ENCODE results near the gene RESF1.
"Not testable (repeated sequence)": the region's sequence is repeated elsewhere in the genome, so short reads cannot be mapped to it uniquely, and the experiment has no call there.

The RESF1 gene

DNA sequence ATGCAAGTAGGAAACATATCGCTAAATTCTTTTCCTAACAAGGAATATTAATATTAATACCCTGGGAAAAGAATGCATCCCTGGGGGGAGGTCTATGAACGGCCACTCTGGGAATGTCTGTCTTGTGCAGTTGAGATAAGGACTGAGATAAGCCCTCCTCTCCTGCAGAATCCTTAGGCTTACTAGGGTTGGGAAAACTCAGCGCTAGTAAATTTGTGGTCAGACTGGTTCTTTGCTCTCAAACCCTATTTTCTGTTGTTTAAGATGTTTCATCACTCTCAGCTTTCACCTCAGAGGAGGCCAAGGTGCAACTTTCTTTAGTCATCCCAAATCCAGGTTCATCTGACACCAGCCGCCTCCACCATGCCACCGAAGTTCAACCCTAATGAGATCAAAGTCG lies 11.2 kb upstream of the RESF1 start:
- no peak overlapping the region for H3K4me3 ChIP-seq (ENCODE audit: insufficient read depth, low read depth, low read length)
- WGBS, 2 experiments = 90 to 93% methylated on average over 5 to 6 of the region's 6 CpGs
- H3K36me3 ChIP-seq (ENCODE audit: control insufficient read depth, insufficient read depth, low read length) = no peaks in the 10 kb centered on the region
- H3K9me3 ChIP-seq (ENCODE audit: control insufficient read depth, low read length) = no peaks in the 10 kb centered on the region
- H3K4me1 ChIP-seq (ENCODE audit: control insufficient read depth, insufficient read depth, low read length) = no peaks in the 10 kb centered on the region
- H3K27ac ChIP-seq (ENCODE audit: insufficient read depth, low read depth, low read length, poor library complexity, severe bottlenecking) = no peak overlapping the region
- H3K27me3 ChIP-seq (ENCODE audit: control insufficient read depth, insufficient read depth, low read length, poor library complexity, severe bottlenecking) = no peaks in the 10 kb centered on the region

DNA sequence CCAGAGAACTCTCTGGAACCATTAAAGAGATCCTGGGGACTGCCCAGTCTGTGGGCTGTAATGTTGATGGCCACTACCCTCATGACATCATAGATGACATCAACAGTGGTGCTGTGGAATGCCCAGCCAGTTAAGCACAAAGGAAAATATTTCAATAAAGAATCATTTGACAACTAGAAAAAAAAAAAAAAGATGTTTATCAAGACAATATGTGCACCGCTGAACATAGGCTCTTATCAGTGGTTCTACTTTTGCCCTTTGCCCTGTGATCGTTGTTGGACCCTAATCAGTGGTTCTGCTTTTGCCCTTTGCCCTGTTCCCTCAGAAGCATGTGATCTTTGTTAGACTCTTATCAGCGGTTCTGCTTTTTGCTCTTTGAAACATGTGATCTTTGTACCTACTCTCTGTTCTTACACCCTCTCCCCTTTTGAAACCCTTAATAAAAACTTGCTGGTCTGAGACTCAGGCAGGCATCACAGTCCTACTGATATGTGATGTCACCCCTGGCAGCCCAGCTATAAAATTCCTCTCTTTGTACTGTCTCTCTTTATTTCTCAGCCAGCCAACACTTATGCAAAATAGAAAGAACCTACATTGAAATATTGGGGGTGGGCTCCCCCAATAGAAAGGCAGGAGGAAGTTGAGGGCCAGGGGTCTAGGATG lies 10.4 kb upstream of the RESF1 start:
- WGBS, 2 experiments = 93% methylated on average over 3 of the region's 3 CpGs
- H3K4me3 ChIP-seq (ENCODE audit: insufficient read depth, low read depth, low read length) = not testable (repeated sequence)

DNA sequence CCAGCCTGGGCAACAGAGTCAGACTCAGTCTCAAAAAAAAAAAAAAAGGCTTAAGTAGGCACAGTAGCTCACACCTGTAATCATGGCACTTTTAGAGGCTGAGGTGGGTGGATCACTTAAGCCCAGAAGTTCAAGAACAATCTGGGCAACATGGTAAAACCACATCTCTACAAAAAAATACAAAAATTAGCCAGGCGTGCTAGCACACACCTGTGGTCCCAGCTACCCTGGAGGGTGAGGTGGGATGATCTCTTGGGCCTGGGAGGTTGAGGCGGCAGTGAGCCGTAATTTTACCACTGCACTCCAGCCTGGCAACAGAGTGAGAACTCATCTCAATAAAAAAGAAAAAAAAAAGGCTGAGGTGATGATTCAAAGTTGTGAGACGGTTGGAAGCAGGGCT lies 9.1 kb upstream of the RESF1 start:
- Histone ChIP-seq H3K36me3 (ENCODE audit: control insufficient read depth, insufficient read depth, low read length) (no peaks in the 10 kb centered on the region), H3K27ac (ENCODE audit: insufficient read depth, low read depth, low read length, poor library complexity, severe bottlenecking) (no peak overlapping the region), H3K4me1 (ENCODE audit: control insufficient read depth, insufficient read depth, low read length) (no peaks in the 10 kb centered on the region), H3K4me3 (ENCODE audit: insufficient read depth, low read depth, low read length) (no peak overlapping the region), H3K27me3 (ENCODE audit: control insufficient read depth, insufficient read depth, low read length, poor library complexity, severe bottlenecking) (no peaks in the 10 kb centered on the region), H3K9me3 (ENCODE audit: control insufficient read depth, low read length) (no peaks in the 10 kb centered on the region)
- 88 to 94% methylated on average over 4 of the region's 4 CpGs for WGBS, 2 experiments

More for the DNA sequence above, 10.4 kb upstream of the RESF1 start:
- H3K9me3 ChIP-seq (ENCODE audit: control insufficient read depth, low read length); H3K36me3 ChIP-seq (ENCODE audit: control insufficient read depth, insufficient read depth, low read length); H3K4me1 ChIP-seq (ENCODE audit: control insufficient read depth, insufficient read depth, low read length); H3K27me3 ChIP-seq (ENCODE audit: control insufficient read depth, insufficient read depth, low read length, poor library complexity, severe bottlenecking); H3K27ac ChIP-seq (ENCODE audit: insufficient read depth, low read depth, low read length, poor library complexity, severe bottlenecking): not testable (repeated sequence)

DNA sequence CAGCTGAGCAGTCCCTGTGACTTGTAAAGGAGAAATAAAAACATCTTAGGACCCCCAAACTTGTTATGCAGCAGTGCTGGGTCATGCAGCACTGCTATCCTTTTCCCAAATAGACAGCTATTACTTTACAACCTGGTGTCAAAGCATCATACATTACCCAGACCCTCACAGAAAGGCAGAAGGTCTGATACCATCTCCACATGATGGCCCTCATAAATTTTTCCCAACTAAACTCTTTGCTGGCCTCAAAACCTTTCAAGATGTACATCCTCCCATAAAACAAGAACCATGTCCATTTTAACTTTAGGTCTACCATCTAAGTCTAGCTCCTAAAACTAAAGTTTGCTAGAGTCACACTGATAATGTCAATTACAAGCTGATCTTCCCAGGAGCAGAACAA lies 8.7 kb upstream of the RESF1 start:
- Histone ChIP-seq H3K27ac (ENCODE audit: insufficient read depth, low read depth, low read length, poor library complexity, severe bottlenecking) (no peak overlapping the region), H3K9me3 (ENCODE audit: control insufficient read depth, low read length) (no peaks in the 10 kb centered on the region), H3K4me3 (ENCODE audit: insufficient read depth, low read depth, low read length) (no peak overlapping the region), H3K27me3 (ENCODE audit: control insufficient read depth, insufficient read depth, low read length, poor library complexity, severe bottlenecking) (no peaks in the 10 kb centered on the region), H3K36me3 (ENCODE audit: control insufficient read depth, insufficient read depth, low read length) (no peaks in the 10 kb centered on the region), H3K4me1 (ENCODE audit: control insufficient read depth, insufficient read depth, low read length) (no peaks in the 10 kb centered on the region)

DNA sequence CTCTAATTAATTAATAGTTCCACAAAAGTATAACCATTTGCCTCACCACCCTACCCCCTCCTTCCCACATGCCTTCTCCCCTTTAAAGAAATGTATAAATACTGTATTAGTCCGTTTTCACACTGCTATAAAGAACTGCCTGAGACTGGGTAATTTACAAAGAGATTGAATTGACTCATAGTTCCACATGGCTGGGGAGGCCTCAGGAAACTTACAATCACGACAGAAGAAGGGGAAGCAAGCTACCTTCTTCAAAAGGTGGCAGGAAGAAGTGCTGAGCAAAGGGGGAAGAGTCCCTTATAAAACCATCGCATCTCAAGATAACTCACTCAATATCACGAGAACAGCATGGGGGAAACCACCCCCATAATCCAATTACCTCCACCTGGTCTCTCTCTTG lies 8.2 kb upstream of the RESF1 start:
- no peak overlapping the region for H3K4me3 ChIP-seq (ENCODE audit: insufficient read depth, low read depth, low read length)
- H3K4me1 ChIP-seq (ENCODE audit: control insufficient read depth, insufficient read depth, low read length) = no peaks in the 10 kb centered on the region
- no peaks in the 10 kb centered on the region for H3K9me3 ChIP-seq (ENCODE audit: control insufficient read depth, low read length)
- no peak overlapping the region for H3K27ac ChIP-seq (ENCODE audit: insufficient read depth, low read depth, low read length, poor library complexity, severe bottlenecking)
- 64 to 80% methylated on average over 2 to 3 of the region's 4 CpGs for WGBS, 2 experiments
- no peaks in the 10 kb centered on the region for H3K27me3 ChIP-seq (ENCODE audit: control insufficient read depth, insufficient read depth, low read length, poor library complexity, severe bottlenecking)
- no peaks in the 10 kb centered on the region for H3K36me3 ChIP-seq (ENCODE audit: control insufficient read depth, insufficient read depth, low read length)

DNA sequence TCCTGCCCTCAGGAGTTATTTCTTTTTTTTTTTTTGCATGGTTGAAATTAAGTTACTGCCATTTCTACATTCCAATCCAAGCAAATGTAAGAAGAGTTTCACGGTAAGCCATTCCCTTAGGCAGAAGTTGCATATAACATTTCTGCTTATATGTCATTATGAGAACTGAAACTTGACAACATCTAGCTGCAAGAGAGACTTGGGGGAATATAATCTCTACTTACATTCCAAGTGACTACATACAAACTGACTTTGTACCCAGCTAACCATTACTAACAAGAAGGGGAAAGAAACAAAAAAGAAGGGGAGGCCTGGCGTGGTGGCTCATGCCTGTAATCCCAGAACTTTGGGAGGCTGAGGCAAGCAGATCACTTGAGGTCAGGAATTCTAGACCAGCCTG lies 7.3 kb upstream of the RESF1 start:
- Histone ChIP-seq H3K4me1 (ENCODE audit: control insufficient read depth, insufficient read depth, low read length) (no peaks in the 10 kb centered on the region), H3K27me3 (ENCODE audit: control insufficient read depth, insufficient read depth, low read length, poor library complexity, severe bottlenecking) (no peaks in the 10 kb centered on the region), H3K36me3 (ENCODE audit: control insufficient read depth, insufficient read depth, low read length) (no peaks in the 10 kb centered on the region), H3K4me3 (ENCODE audit: insufficient read depth, low read depth, low read length) (no peak overlapping the region), H3K27ac (ENCODE audit: insufficient read depth, low read depth, low read length, poor library complexity, severe bottlenecking) (no peak overlapping the region), H3K9me3 (ENCODE audit: control insufficient read depth, low read length) (no peaks in the 10 kb centered on the region)
- 98 to 100% methylated on average over 2 of the region's 2 CpGs for WGBS, 2 experiments

DNA sequence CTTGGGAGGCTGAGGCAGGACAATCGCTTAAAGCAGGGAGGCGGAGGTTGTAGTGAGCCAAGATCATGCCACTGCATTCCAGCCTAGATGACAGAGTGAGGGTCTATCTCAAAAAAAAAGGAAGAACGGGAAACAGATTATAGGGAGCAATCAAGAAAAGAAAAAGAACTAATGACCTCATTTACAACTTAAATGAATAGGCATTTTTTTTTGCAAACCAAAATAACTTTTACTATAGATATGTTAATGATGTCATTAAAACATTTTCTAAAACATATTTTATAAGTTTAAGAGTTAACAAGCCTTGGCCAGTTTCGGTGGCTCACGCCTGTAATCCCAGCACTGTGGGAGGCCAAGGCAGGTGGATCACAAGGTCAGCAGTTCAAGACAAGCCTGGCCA lies 6.8 kb upstream of the RESF1 start:
- Histone ChIP-seq H3K27me3 (ENCODE audit: control insufficient read depth, insufficient read depth, low read length, poor library complexity, severe bottlenecking) (no peaks in the 10 kb centered on the region), H3K36me3 (ENCODE audit: control insufficient read depth, insufficient read depth, low read length) (no peaks in the 10 kb centered on the region), H3K4me3 (ENCODE audit: insufficient read depth, low read depth, low read length) (no peak overlapping the region), H3K4me1 (ENCODE audit: control insufficient read depth, insufficient read depth, low read length) (no peaks in the 10 kb centered on the region), H3K27ac (ENCODE audit: insufficient read depth, low read depth, low read length, poor library complexity, severe bottlenecking) (no peak overlapping the region), H3K9me3 (ENCODE audit: control insufficient read depth, low read length) (no peaks in the 10 kb centered on the region)
- WGBS, 2 experiments = 89 to 94% methylated on average over 4 to 5 of the region's 5 CpGs

DNA sequence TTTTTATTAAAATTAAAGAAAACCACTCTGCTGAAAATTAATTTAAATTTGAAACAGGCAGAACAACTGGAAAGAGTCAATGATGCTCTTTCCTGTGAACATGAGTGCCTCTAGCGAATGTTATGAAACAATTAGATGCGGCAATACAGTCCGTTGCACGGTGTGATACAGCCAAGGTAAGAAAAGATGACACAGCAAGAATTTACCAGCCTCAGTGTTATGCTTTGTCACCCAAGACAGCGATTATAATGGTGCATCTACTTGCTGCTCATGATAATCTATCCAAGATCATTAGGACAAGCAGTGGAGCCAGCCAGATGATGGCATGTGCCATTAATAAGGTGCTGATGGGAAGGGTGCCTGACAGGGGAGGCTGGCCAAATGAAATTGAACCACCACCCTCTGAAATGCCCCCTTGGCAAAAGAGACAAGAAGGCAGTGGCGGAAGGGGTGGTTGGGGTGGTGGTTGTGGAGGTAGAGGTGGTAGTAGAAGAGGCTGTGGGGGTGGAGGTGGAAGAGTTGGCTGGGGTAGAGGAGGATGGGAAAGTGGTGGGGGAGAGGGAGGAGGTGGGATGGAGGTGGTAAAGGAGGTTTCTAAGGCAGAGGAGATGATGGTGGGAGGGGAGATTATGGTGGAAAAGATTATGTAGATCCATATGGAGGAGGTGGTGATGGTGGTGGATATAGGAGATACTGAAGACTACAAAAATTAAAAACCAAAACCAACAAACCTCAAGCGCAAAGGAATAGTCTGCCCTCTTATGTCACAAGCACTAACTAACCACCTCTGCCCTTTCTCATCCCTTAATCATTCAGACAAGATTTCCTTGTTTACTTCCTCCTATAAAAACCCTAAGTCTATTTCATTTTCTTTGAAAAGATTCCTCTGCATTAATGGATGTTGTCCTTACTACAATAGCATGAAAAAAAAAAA lies 4.0 kb upstream of the RESF1 start:
- Histone ChIP-seq H3K27me3 (ENCODE audit: control insufficient read depth, insufficient read depth, low read length, poor library complexity, severe bottlenecking) (peaks cover 4% of the 10 kb centered on the region), H3K4me1 (ENCODE audit: control insufficient read depth, insufficient read depth, low read length) (no peaks in the 10 kb centered on the region), H3K27ac (ENCODE audit: insufficient read depth, low read depth, low read length, poor library complexity, severe bottlenecking) (no peak overlapping the region), H3K4me3 (ENCODE audit: insufficient read depth, low read depth, low read length) (no peak overlapping the region), H3K9me3 (ENCODE audit: control insufficient read depth, low read length) (no peaks in the 10 kb centered on the region), H3K36me3 (ENCODE audit: control insufficient read depth, insufficient read depth, low read length) (no peaks in the 10 kb centered on the region)
- WGBS, 2 experiments = 96% methylated on average over 7 of the region's 7 CpGs

DNA sequence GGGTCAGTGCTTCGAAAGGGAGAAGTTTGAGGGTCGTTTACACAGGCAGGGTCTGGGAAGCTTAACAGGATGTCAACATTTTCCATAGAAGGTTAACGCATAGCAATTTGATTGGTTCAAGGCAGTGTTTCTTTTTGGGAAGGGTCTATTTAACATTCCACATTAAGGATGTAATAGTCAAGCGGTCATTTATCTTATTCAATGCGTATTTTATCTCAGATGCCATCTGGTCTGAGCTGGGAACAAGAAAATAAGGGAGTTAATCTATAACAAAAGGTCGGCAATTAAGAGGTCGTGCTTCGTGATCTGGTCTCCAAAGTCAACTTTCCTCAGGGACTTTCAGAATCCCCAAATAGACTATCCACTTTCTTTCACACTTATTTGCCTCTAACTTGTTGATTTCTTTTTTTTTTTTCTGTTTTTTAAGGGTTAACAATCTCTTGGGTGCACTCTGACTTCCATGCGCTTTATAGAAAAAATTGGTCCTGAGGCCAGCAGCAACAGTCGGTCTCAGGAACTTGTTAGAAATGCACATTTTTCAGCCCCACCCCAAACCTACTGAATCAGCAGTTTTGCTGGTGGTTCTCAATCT lies 550 bp upstream of the RESF1 start:
- no peaks in the 10 kb centered on the region for H3K36me3 ChIP-seq (ENCODE audit: control insufficient read depth, insufficient read depth, low read length)
- 40 to 44% methylated on average over 10 of the region's 10 CpGs for WGBS, 2 experiments

DNA sequence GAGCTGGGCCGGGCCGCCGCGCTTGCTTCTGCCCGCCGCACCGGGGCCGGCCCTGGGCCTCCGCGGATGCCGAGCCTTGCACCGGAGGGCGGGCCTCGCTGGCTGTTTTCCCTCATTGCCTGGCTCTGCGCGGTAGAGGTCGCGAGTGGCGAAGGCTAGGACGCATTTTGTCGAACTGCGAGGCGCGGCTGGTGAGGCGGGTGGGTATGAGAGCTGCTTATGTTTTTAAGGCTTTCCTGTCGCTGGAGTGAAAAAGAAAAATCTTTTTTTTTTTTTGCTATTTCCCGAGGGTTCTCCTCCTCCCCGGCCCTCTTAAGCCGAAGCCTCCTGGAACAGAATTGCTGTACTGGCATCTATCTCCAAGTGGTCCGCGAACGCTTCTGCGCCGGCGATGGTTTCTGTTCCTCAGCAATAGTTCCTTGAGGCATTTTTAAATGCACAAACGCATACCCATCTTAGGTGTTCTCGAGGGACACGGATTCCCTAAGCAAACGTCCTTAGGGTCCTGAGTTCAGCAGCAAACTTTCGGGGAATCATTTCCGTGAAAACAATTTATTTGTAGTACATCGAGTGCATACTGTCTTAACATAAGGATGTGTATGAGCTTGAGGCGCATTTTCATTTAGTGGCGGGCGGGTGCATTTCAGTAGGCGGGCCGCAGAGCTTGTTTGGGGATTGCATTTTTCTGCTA lies 631 bp downstream of the RESF1 start:
- Histone ChIP-seq H3K4me3 (ENCODE audit: insufficient read depth, low read depth, low read length) (peak overlapping the region; percentile 80), H3K27ac (ENCODE audit: insufficient read depth, low read depth, low read length, poor library complexity, severe bottlenecking) (peak overlapping the region; percentile 91), H3K9me3 (ENCODE audit: control insufficient read depth, low read length) (no peaks in the 10 kb centered on the region), H3K27me3 (ENCODE audit: control insufficient read depth, insufficient read depth, low read length, poor library complexity, severe bottlenecking) (peaks cover 4% of the 10 kb centered on the region), H3K36me3 (ENCODE audit: control insufficient read depth, insufficient read depth, low read length) (peaks cover 5% of the 10 kb centered on the region), H3K4me1 (ENCODE audit: control insufficient read depth, insufficient read depth, low read length) (peaks cover 11% of the 10 kb centered on the region)
- WGBS, 2 experiments = 0 to 1% methylated on average over 47 of the region's 47 CpGs

More for the DNA sequence above, 550 bp upstream of the RESF1 start:
- Histone ChIP-seq H3K27ac (ENCODE audit: insufficient read depth, low read depth, low read length, poor library complexity, severe bottlenecking) (peak overlapping the region; percentile 91), H3K27me3 (ENCODE audit: control insufficient read depth, insufficient read depth, low read length, poor library complexity, severe bottlenecking) (peaks cover 4% of the 10 kb centered on the region), H3K4me3 (ENCODE audit: insufficient read depth, low read depth, low read length) (peak overlapping the region; percentile 80), H3K9me3 (ENCODE audit: control insufficient read depth, low read length) (no peaks in the 10 kb centered on the region), H3K4me1 (ENCODE audit: control insufficient read depth, insufficient read depth, low read length) (peaks cover 11% of the 10 kb centered on the region)

Data from ectodermal cell (in vitro differentiated cells).